Endothelial cell of umbilical vein (primary cell): ENCODE measurements around the gene KMT2B. TPM values are rescaled to one million over a fixed set of nuclear protein-coding genes. Genes with fewer than 3 reads are reported as not detected.

Experiments used
- BruUV-seq: library from RNA; stranded (reverse); fragments of 400-500 nt; replicated peaks from 2 replicates; lab custom pipeline; 2021; lab: Mats Ljungman, UMichigan
- CTCF ChIA-PET: fragments of 300-600, 350-600 bp; sonication (Branson Sonifier 250); formaldehyde crosslinking; loops from one replicate; lab custom pipeline; 2021; ENCODE audit warnings: antibody characterized with exemption, inconsistent platforms; lab: Charles Lee
- POLR2A ChIA-PET: fragments of 300-600, 350-600 bp; sonication (Branson Sonifier 250); formaldehyde crosslinking; loops from one replicate; lab custom pipeline; 2021; ENCODE audit warnings: antibody characterized with exemption, inconsistent platforms; lab: Charles Lee
- DNase-seq: peaks from one replicate; pipeline ENCODE4 v3.0.0-alpha.2; 2011; ENCODE audit warnings: low read depth, low spot score
- FAIRE-seq: peaks from 2 replicates; lab custom pipeline; 2011; peaks lifted over from hg19 to GRCh38; lab: Jason Lieb, UNC
- H2AFZ ChIP-seq: 2 replicates; pipeline ENCODE4 v1.6.0; 2012; ENCODE audit warnings: low read depth, low read length, control low read depth, inconsistent platforms
- H3K27ac ChIP-seq: 2 replicates; pipeline ENCODE4 v1.5.1; 2011; ENCODE audit warnings: low read depth, mild to moderate bottlenecking, control low read depth, low read length, moderate library complexity; ENCODE audit not compliant: insufficient read depth
- H3K27me3 ChIP-seq, 2 experiments: 2 replicates each; pipeline versions ENCODE4 v1.6.0 to v1.6.1; 2011; ENCODE audit warnings: low read length in 2 of 2, mixed read lengths in 1 of 2; ENCODE audit not compliant: control insufficient read depth in 2 of 2, insufficient read depth in 2 of 2
- H3K36me3 ChIP-seq, 2 experiments: 2 replicates in 1 of 2; 3 replicates in 1 of 2; pipeline ENCODE4 v1.5.1; 2011; ENCODE audit warnings: low read length in 2 of 2, mild to moderate bottlenecking in 1 of 2, moderate library complexity in 1 of 2; ENCODE audit not compliant: control insufficient read depth in 2 of 2, insufficient read depth in 2 of 2; ENCODE audit errors: extremely low read depth in 1 of 2
- H3K4me1 ChIP-seq: 3 replicates; pipeline ENCODE4 v1.5.1; 2011; ENCODE audit warnings: mild to moderate bottlenecking, low read length; ENCODE audit not compliant: control insufficient read depth, insufficient read depth; ENCODE audit errors: extremely low read depth
- H3K4me2 ChIP-seq: 2 replicates; pipeline ENCODE4 v1.6.1; 2011; ENCODE audit warnings: low read length, control low read depth, mixed read lengths; ENCODE audit not compliant: insufficient read depth
- H3K4me3 ChIP-seq, 3 experiments: fragments of 200-600 bp in 1 of 3; sonication (generic), shearing (Covaris generic) in 1 of 3; replicated peaks in 1 of 3; 2 replicates each; pipeline ENCODE4 v1.5.1; 2011 to 2016; ENCODE audit warnings: control low read depth in 3 of 3, low read length in 3 of 3, mild to moderate bottlenecking in 2 of 3, inconsistent platforms in 1 of 3, low read depth in 1 of 3, moderate library complexity in 1 of 3; ENCODE audit not compliant: insufficient read depth in 1 of 3
- H3K79me2 ChIP-seq: 2 replicates; pipeline ENCODE4 v1.6.0; 2012; ENCODE audit warnings: low read length, inconsistent platforms; ENCODE audit not compliant: control insufficient read depth, insufficient read depth
- H3K9ac ChIP-seq: replicated peaks from 2 replicates; pipeline ENCODE3; 2011; ENCODE audit warnings: low read length, control low read depth; ENCODE audit not compliant: insufficient read depth; ENCODE audit errors: extremely low read depth
- H3K9me1 ChIP-seq: replicated peaks from 3 replicates; pipeline ENCODE4 v1.6.0; 2011; ENCODE audit warnings: mild to moderate bottlenecking, low read length; ENCODE audit not compliant: control insufficient read depth, insufficient read depth; ENCODE audit errors: extremely low read depth
- H3K9me3 ChIP-seq: replicated peaks from 2 replicates; pipeline ENCODE4 v1.5.1; 2012; ENCODE audit warnings: low read length, inconsistent platforms; ENCODE audit not compliant: control insufficient read depth, insufficient read depth
- H4K20me1 ChIP-seq: replicated peaks from 2 replicates; pipeline ENCODE3; 2011; ENCODE audit warnings: mild to moderate bottlenecking, low read length; ENCODE audit not compliant: control insufficient read depth, insufficient read depth; ENCODE audit errors: extremely low read depth
- EZH2 ChIP-seq: IDR thresholded peaks from 2 replicates; pipeline ENCODE4 v1.6.1; 2012; ENCODE audit warnings: borderline replicate concordance, low read depth, mild to moderate bottlenecking, moderate library complexity, low read length, inconsistent platforms; ENCODE audit not compliant: severe bottlenecking
- FOS ChIP-seq: IDR thresholded peaks from 2 replicates; pipeline ENCODE4 v1.6.1; 2011; ENCODE audit warnings: mild to moderate bottlenecking, low read length, moderate library complexity, borderline replicate concordance; ENCODE audit not compliant: insufficient read depth
- GATA2 ChIP-seq: IDR thresholded peaks from 2 replicates; pipeline ENCODE4 v1.7.0; 2011; ENCODE audit warnings: low read depth, mild to moderate bottlenecking, moderate library complexity, mixed read lengths, low read length; ENCODE audit not compliant: insufficient read length, insufficient read depth
- JUN ChIP-seq: IDR thresholded peaks from 2 replicates; pipeline ENCODE4 v1.6.1; 2011; ENCODE audit warnings: borderline replicate concordance, low read depth; ENCODE audit not compliant: insufficient read length, insufficient read depth
- MYC ChIP-seq: IDR thresholded peaks from one replicate; pipeline ENCODE4 v1.6.1; 2011; ENCODE audit warnings: mild to moderate bottlenecking, low read depth, low read length
- POLR2A ChIP-seq: IDR thresholded peaks from 2 replicates; pipeline ENCODE4 v1.6.1; 2012; ENCODE audit warnings: low read depth, mild to moderate bottlenecking, control low read depth, low read length
- POLR2AphosphoS5 ChIP-seq: IDR thresholded peaks from 2 replicates; pipeline ENCODE4 v1.6.1; 2012; ENCODE audit warnings: low read depth, mild to moderate bottlenecking, control low read depth, low read length, moderate library complexity; ENCODE audit not compliant: insufficient read depth
- dilution Hi-C: fragments of 300-500 bp; cut with MboI; formaldehyde crosslinking; loops from one replicate; pipeline ENCODE4 v1.15.0; 2019; ENCODE audit warnings: low sequenced_read_pairs; ENCODE audit not compliant: extremely low pct_ligation_motif_present
- intact Hi-C: fragments of 100-400 bp; cut with micrococcal nuclease; formaldehyde crosslinking; loops from one replicate; pipeline ENCODE4 v1.10.0; 2022
- polyA plus RNA-seq, 4 experiments: library from polyadenylated mRNA; depleted of rRNA in 3 of 4; stranded (reverse) in 3 of 4; unstranded in 1 of 4; fragments of >200 nt; gene quantifications; 2 replicates each; pipeline versions ENCODE4 v1.2.1 to v1.2.3, GENCODE V29; 2011 to 2012; ENCODE audit warnings: missing spikeins in 1 of 4
- total RNA-seq: library from RNA; stranded (reverse); gene quantifications from 2 replicates; pipeline ENCODE4 v1.2.3, GENCODE V29; 2021
- TF ChIP-seq, protein P1 (sequence below): IDR thresholded peaks from 2 replicates; pipeline ENCODE4 v1.6.1; 2011; ENCODE audit not compliant: insufficient read depth, insufficient read length
- TF ChIP-seq, protein P2 (sequence below), 2 donors: IDR thresholded peaks; 1 replicate in 1 of 2; 2 replicates in 1 of 2; pipeline ENCODE4 v1.5.1; 2011; ENCODE audit warnings: low read length in 2 of 2, mild to moderate bottlenecking in 2 of 2, moderate library complexity in 2 of 2, control low read depth in 1 of 2, inconsistent platforms in 1 of 2, low read depth in 1 of 2; ENCODE audit not compliant: insufficient read depth in 1 of 2; ENCODE audit errors: extremely low read depth in 1 of 2

Gene KMT2B
- total and polyA plus RNA-seq, 2 donors (not counting 3 experiments of a cell fraction or from before 2014, with no cell fraction given): 28.4 to 37.2 TPM

DNA sequence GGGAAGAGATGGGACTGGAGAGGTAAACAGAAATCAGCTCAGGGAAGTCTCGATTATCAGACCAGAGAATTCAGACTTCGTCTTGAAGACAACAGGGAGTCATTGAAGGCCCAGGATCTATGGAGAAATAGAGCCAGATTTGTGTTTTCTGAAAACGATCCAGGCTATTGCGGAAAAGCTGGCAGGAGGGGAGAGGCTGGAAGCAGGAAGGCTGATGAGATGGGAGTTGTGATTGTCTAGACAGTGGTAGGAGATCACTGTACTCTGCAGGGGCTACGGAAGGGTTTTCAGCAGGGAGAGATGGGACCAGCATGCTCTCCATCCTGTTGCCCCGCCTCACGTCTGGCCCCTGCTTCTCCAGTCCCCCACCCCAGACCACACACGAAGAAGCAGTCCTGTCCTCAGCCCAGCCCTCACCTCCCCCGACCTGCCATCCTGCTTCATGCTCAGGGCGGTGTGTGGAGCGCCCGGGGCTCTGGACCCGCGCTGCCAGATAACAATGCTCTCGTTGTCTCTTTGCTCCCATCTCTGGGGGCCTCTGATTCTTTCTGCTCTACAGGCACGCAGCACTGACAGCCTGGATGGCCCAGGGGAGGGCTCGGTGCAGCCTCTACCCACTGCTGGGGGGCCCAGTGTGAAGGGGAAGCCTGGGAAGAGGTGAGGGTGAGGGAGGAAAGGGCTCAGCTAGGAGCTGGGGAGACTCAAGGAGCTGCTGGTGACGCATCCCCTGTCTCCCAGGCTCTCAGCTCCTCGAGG, 59.5 kb downstream of the KMT2B start:
- DNase-seq: no peak
- no peaks in the 10 kb centered on the region for H3K27me3 ChIP-seq
- dilution Hi-C loops (no loop called here), intact Hi-C loops (no loop called here)
- no TSS peak for BruUV-seq
- no peaks in the 10 kb centered on the region for H3K9me1 ChIP-seq
- H2AFZ ChIP-seq: no peak overlapping the region
- H3K79me2 ChIP-seq: no peaks in the 10 kb centered on the region
- no peak for TF ChIP-seq POLR2A
- TF ChIP-seq, protein P1, sequence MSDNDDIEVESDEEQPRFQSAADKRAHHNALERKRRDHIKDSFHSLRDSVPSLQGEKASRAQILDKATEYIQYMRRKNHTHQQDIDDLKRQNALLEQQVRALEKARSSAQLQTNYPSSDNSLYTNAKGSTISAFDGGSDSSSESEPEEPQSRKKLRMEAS: no peak
- TF ChIP-seq MYC: no peak
- no peak for TF ChIP-seq JUN
- no peak for TF ChIP-seq POLR2AphosphoS5
- TF ChIP-seq, protein P2, sequence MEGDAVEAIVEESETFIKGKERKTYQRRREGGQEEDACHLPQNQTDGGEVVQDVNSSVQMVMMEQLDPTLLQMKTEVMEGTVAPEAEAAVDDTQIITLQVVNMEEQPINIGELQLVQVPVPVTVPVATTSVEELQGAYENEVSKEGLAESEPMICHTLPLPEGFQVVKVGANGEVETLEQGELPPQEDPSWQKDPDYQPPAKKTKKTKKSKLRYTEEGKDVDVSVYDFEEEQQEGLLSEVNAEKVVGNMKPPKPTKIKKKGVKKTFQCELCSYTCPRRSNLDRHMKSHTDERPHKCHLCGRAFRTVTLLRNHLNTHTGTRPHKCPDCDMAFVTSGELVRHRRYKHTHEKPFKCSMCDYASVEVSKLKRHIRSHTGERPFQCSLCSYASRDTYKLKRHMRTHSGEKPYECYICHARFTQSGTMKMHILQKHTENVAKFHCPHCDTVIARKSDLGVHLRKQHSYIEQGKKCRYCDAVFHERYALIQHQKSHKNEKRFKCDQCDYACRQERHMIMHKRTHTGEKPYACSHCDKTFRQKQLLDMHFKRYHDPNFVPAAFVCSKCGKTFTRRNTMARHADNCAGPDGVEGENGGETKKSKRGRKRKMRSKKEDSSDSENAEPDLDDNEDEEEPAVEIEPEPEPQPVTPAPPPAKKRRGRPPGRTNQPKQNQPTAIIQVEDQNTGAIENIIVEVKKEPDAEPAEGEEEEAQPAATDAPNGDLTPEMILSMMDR (IDR thresholded peaks at IDR 0.05; ENCODE audit: extremely low read depth in 1 of 2, insufficient read depth in 1 of 2, low read depth in 1 of 2, low read length in 2 of 2): no peak
- no peak for TF ChIP-seq GATA2
- no peak for TF ChIP-seq FOS
- TF ChIP-seq EZH2: no peak
- ChIA-PET CTCF (interaction anchor here (1.1 kb wide), 1 partner anchor 14 kb away, joined by 3 read pairs; no protein-coding TSS in a partner anchor), POLR2A (no interaction called here)
- H3K4me3 ChIP-seq: no peak overlapping the region
- peaks cover 0 to 4% of the 10 kb centered on the region in 2 experiments for H3K36me3 ChIP-seq
- no peak for FAIRE-seq
- no peaks in the 10 kb centered on the region for H4K20me1 ChIP-seq
- H3K4me2 ChIP-seq: no peak overlapping the region
- peaks cover 4% of the 10 kb centered on the region for H3K4me1 ChIP-seq
- H3K27ac ChIP-seq: no peak overlapping the region
- H3K9me3 ChIP-seq: no peaks in the 10 kb centered on the region
- no peak overlapping the region for H3K9ac ChIP-seq
